ENCODE results near the gene FAM168A.

Gene FAM168A

GRCh38 chr11:73570415-73571114 lies 27.3 kb downstream of the FAM168A start:
- no peak for DNase-seq (ENCODE audit: low read depth)

GRCh38 chr11:73566977-73567755 lies 30.7 kb downstream of the FAM168A start:
- no peak for DNase-seq (ENCODE audit: low read depth)
- no peak overlapping the region for H3K4me3 ChIP-seq (ENCODE audit: low read length)
- TF ChIP-seq CTCF (conservative IDR thresholded peaks at IDR 0.05; ENCODE audit: low read depth, low read length), result no peak

More at GRCh38 chr11:73570415-73571114, 27.3 kb downstream of the FAM168A start:
- no peak overlapping the region for H3K4me3 ChIP-seq (ENCODE audit: low read length)
- TF ChIP-seq CTCF (conservative IDR thresholded peaks at IDR 0.05; ENCODE audit: low read depth, low read length), result no peak

GRCh38 chr11:73566422-73566821 lies 31.5 kb downstream of the FAM168A start:
- H3K4me3 ChIP-seq (ENCODE audit: low read length), result no peak overlapping the region
- no peak for TF ChIP-seq CTCF (conservative IDR thresholded peaks at IDR 0.05; ENCODE audit: low read depth, low read length)
- DNase-seq (ENCODE audit: low read depth), result no peak

- no peak for TF ChIP-seq CTCF (conservative IDR thresholded peaks at IDR 0.05; ENCODE audit: low read depth, low read length)
- no peak for DNase-seq (ENCODE audit: low read depth)
- H3K4me3 ChIP-seq (ENCODE audit: low read length), result no peak overlapping the region
Measured at GRCh38 chr11:73565804-73566203, 32.1 kb downstream of the FAM168A start.

- DNase-seq (ENCODE audit: low read depth), result no peak
- H3K4me3 ChIP-seq (ENCODE audit: low read length), result no peak overlapping the region
- no peak for TF ChIP-seq CTCF (conservative IDR thresholded peaks at IDR 0.05; ENCODE audit: low read depth, low read length)
Measured at GRCh38 chr11:73564903-73565302, 33.0 kb downstream of the FAM168A start.

- TF ChIP-seq CTCF (conservative IDR thresholded peaks at IDR 0.05; ENCODE audit: low read depth, low read length), result no peak
- DNase-seq (ENCODE audit: low read depth), result no peak
- no peak overlapping the region for H3K4me3 ChIP-seq (ENCODE audit: low read length)
Measured at GRCh38 chr11:73563539-73564200, 34.2 kb downstream of the FAM168A start.
